ENCODE measurements around the gene PAIP1.
A peak's percentile ranks its signal among the peaks of the same experiment; 100 is the strongest.
"Not testable (repeated sequence)": the region's sequence is repeated elsewhere in the genome, so short reads cannot be mapped to it uniquely, and the experiment has no call there.

PAIP1 gene

DNA sequence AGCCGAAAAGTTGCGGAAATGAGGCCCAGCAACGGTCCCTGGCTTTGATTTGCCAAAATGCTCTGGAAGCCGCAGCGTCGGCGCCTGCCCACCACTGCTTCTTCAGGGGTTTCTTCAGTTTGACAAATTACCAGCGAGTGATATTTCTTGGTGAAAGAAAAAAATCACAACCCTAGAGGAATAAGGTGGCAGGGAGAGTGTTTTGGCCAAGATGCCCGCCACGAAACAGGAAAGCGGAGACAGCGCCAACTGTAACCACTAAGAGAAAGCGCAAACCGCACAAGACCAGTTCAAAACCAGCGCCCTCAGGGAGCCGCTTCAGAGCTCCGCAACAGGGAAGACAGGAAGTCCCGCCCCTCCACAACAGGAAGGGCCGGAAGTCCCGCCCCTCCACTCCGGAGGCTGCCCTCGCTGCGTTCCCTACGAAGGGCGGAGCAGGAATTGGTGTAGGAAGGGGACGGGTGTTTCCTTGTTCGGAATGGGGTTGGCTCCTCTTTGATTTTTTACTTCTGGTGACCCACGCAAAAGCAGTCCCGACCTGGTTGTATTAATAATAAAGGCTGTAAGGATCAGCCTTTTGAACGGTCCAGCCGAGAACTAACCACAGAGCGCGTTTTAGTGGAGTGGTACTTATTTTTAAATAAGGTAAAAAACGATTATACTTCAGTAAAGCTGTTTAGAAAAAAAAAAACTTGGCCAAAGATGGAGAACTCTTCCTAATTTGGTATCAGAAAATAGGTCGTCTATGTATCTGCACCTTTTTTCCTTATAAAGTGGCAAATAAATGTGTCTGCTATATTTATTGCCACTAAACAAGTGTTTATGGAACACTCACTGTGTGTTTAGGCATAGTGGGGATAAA lies 41.8 kb downstream of the PAIP1 start, which contains the start of gene C5orf34:
C5orf34 (minus strand) TSS at position 333 of the 862 bp plus-strand sequence. CDS start 5,809 bp downstream, outside the sequence.
- peak; percentile 97 for DNase-seq

DNA sequence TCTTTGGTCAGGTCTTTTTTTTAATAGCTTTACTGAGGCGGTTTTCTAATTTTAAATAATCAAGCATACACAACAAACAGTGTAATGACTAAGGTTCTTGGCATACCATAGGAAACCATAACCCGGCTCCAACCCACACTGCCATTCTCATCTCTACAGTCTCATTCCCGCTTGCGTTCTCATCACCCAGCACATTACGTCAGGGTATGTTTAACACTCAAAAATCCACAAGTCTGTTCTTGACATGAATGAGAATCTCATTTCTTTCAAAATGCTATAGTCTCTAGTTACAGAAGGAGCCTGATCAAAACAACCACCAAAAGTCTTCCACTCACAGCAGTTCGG lies 42.4 kb downstream of the PAIP1 start:
- peak; percentile 35 for DNase-seq

DNA sequence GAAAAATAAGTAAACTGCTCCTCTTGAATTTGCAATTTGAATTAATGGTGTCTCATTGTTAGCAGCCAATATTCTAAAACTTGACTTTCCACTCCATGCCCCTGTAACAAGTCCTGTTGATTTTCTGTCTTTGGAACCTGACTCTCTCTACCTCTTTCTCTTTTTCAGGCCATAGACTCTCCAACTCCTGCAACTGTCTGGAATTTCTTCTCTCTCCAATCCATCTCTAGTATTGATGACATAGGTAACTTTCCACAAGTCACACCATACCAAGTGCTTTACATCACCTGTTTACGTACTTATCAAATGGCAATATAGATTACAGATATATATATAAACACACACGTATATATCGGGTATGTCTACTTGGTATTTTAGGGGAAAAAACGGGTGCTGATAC lies 42.9 kb downstream of the PAIP1 start:
- no peak for DNase-seq

DNA sequence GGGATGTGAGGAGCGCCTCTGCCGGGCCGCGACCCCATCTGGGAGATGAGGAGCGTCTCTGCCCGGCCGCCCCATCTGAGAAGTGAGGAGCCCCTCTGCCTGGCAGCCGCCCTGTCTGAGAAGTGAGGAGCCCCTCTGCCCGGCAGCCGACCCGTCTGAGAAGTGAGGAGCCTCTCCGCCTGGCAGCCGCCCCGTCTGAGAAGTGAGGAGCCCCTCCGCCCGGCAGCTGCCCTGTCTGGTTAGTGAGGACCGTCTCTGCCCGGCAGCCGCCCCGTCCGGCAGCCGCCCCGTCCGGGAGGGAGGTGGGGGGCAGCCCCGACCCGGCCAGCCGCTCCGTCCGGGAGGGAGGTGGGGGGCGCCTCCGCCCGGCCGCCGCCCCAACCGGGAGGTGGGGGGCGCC lies 45.8 kb downstream of the PAIP1 start:
- DNase-seq, result not testable (repeated sequence)

DNA sequence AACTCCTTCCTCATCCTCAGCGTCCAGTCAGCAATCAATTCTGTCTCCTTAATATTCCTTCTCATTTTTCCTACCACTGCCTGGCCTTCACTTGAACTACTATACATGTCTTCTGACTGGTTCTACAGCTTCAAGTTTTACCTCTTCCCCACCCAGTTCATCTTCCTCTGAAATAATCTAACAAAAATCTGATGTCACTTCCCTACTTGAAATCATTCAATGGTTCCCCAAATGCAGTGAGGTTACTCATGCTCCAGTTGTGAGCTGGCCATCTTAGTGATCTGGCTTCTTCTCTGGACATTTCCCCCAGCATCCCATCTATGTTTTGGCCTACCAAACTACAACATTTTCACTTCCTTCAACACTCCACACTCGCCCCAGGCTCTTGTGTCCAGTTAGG lies 58.3 kb downstream of the PAIP1 start:
- DNase-seq, result no peak

DNA sequence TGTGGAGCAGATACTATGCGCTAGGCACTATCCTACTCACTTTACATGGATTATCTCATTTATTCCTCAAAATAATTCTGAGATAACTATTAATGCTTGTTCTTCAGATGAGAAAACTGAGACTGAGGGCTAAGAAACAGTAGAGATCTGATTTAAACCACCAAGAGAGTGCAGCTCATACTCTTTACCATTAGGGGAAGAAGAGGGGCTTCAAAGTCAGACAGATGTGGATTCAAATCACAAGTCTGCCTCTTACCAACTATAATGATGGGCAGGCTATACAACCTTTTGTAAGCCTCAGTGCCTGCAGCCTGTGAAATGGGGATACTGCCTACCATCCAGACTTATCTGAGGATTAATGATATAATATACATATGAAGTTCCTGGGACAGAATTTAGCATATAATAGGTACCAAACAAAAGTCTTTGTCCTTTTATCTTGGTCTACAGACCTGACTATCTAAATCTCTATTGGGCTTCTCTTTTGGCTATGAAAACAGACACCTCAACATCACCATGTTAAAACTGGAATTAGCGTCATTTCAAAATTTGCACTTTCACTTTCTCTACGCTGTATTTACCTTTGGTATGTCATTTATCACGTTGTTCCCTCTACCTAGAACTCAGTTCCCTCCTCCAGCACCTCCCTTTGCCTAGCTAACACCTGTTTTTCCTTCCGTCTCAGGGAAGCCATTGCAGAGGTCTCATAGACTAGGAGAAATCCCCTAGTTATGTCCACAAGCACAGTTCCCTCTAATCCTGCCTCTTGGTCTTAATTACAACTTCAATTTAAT lies 59.4 kb downstream of the PAIP1 start:
- no peak for DNase-seq

DNA sequence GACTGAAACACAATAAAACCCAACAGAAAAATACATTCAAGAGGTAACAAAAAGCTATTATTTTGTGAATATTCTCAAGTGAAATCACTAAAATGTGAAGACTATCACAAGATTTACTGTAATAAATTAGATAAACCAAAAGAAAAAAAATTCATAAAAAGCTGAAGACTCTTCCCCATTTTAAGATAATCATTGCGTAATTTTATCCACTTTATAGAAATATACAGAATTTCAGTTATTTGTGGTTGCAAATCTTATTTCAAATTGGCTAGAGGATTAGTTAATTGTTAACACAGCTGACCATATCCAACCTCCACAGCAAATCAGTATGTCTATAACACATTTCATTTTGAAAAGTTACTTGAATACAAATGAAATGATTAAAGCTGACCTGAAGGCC lies 65.6 kb downstream of the PAIP1 start:
- DNase-seq, result no peak

DNA sequence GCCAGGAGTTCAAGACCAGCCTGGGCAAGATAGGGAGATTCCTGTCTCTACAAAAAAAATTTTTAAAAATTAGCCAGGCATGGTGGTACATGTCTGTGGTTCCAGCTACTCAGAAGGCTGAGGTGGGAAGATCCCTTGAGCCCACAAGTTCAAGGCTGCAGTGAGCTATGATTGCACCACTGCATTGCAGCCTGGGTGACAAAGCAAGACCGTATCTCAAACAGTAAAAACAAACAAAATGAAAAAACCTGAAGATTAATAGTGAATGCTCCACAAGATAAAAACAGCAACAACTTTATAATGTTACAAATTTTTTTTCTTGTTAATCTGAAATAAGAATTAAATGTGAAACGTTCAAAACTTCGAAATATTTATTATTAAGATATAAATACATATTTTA lies 70.5 kb downstream of the PAIP1 start:
- no peak for DNase-seq

DNA sequence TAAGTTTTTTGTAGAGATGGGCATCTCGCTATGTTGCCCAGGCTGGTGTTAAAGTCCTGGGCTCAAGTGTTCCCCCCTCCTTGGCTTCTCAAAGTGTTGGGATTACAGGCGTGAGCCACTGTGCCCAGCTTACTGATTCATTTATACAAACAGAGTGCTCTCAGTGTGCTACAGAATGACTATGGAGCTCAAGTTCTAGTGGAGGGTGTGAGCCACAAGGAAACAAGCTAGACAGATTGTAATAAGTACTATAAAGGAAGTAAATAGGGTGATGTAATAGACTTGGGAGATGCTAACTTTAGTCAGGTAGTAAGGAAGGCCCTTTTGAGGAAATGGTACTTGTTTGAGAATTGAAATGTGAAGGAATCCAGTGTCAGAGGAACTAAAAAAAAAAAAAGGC lies 71.5 kb downstream of the PAIP1 start:
- no peak for DNase-seq

DNA sequence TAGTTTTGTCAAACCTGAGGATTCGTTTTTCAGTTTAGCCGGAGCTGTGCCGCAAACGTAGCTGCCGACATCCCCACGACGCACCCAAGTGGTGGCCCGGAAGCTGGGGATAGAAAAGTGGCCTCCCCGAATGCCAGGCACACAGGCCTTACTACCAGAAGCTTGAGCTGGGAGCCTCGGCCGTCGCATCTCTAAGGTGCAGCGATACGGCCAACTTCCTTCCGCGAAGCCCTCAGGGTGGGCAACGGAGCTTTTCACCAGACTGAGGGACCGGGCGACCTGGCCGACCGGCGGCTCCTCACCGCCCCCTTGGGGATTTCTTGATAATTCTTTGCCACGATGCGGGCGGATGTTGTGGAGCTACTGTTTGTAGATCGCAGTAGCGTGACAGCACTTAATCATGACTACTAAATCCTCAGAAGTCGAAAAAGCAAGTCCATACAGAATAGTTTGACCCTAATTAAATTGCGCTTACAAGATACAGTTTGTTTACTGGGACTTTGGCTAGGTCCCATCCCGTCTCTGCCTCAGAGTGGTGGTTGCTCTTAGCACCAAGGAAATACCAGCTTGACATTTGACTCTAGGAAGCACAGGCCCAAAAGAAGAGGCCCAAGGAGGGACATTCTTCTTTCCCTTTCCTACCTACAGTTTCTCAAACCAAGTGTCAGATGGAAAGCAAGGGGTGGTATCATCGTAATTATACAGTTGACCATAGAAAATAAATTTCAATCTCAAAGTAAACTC lies 72.6 kb downstream of the PAIP1 start:
- peak; percentile 83 for DNase-seq

DNA sequence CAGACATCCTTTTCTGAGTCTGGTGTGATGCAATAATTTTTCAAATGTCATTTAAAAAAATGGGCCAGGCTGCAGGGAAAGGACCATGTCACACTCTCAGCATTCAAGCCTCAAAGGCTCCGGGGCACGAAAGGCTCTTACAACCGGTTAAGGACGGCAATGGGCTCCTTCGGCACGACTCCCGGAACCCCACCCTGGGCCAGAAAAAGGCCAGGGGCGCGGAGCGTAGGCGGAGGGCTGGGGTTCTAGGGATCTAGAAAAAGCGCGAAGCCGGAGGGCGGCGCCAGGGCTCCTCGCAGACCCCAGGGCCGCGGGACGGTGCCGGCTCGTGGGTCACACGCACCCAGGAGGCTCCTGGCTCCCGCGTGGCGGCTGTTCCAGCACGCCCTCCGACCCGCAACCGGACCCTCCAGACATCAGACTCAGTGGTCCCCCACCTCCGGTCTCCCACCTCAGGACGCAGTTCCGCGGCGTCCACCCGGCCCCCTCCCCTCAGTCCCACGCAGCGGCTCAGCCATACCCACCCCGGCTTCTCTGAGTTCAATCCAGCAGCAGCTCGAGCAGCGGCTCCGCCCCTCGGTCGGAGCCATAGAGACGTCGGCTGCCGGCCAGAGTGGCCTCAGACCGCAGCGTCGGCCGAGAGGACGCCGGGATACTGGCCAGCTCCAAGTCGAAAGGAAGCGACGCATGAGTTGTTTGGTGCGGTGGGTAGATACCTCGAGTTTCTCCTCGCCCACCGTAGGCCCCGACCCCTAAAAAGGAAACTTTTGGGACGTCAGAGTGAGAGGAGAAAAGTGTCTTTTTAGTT lies 73.4 kb downstream of the PAIP1 start, which contains the start of gene TMEM267:
TMEM267 (minus strand) TSS at position 568 of the 808 bp plus-strand sequence. CDS start 29,896 bp downstream, outside the sequence.
- DNase-seq, result peak; percentile 94

DNA sequence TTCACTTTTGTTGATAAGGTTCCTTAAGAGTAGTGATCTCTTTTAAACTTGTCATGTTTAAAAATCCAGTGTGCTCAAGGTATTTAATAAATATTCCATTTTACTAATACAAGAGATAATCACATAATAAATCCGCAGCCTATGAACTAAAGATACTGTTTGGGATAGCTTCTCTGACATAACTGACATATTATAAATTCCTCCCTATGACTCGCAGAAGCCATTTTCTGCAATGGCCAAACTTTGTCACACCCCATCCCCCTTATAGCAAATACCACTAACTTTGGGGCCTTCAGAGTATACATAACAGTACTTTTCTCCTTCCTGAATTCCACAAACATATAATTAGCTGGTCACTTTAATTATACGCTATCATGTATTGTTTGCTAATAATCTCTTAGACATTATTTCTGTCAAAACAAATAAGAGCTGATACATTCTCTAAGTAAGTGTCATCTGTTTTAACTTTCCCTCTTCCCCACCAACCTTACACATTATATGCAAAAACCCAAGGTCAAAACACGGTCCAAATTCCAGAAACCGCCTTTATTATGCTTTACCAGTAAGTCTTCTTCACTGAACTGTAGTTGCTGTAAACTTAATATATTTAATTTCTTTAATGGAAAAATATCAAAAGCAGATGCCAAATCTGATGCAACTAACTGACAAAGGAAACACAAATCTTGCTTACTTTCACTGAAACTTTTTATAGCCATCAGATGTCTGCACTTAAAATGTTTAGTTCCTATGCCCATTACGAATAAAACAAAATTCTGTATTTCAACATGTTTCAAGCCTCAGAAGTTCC lies 74.2 kb downstream of the PAIP1 start:
- DNase-seq, result no peak
